ENCODE measurements around the gene USF1. TPM values are rescaled to one million over a fixed set of nuclear protein-coding genes. Genes with fewer than 3 reads are reported as not detected.
A peak's percentile ranks its signal among the peaks of the same experiment; 100 is the strongest.

The USF1 gene
- total and polyA plus RNA-seq, 2 donors from 2014 or later = 48.7 to 56.1 TPM

GRCh38 chr1:161069731-161070270 lies 24.0 kb upstream of the USF1 start, which contains the start of gene ARHGAP30:
ARHGAP30 (minus strand) TSS chr1:161069891; CDS start chr1:161069624, 267 bp downstream.
- H3K27ac ChIP-seq (ENCODE audit: low read depth in 2 of 2, low read length in 2 of 2) = peak within 1 kb of the TSS in 1 of 2 donors; percentile 54
- FAIRE-seq (no peak), DNase-seq (peak in 1 of 5 donors; percentile 87)
- H3K4me3 ChIP-seq (ENCODE audit: low read length in 3 of 3) = peak within 1 kb of the TSS in 2 of 3 donors; percentile 13 to 38
- H3K9me3 ChIP-seq (ENCODE audit: control insufficient read depth in 2 of 3, insufficient read depth in 1 of 3, low read length in 3 of 3) = no peaks in the 10 kb centered on the region
- TF ChIP-seq CTCF (IDR thresholded peaks at IDR 0.05; ENCODE audit: borderline replicate concordance, extremely low read depth, insufficient read depth) = no peak
- H3K9ac ChIP-seq (ENCODE audit: low read length in 3 of 3) = no peak within 1 kb of the TSS
- H3K27me3 ChIP-seq (ENCODE audit: control insufficient read depth, insufficient read depth, low read length) = no peaks in the 10 kb centered on the region
- no peaks in the 10 kb centered on the region for H3K4me1 ChIP-seq (ENCODE audit: control insufficient read depth in 2 of 3, insufficient read depth in 2 of 3, low read depth in 1 of 3, low read length in 3 of 3)
- intact Hi-C loops (cut with DNase I) = no loop called here
- no peaks in the 10 kb centered on the region for H3K36me3 ChIP-seq (ENCODE audit: control insufficient read depth in 2 of 3, insufficient read depth in 3 of 3, low read length in 3 of 3)

GRCh38 chr1:161069241-161069640 lies 23.5 kb upstream of the USF1 start:
- Histone ChIP-seq H3K9me3 (ENCODE audit: control insufficient read depth in 2 of 3, insufficient read depth in 1 of 3, low read length in 3 of 3) (no peaks in the 10 kb centered on the region), H3K27me3 (ENCODE audit: control insufficient read depth, insufficient read depth, low read length) (no peaks in the 10 kb centered on the region), H3K4me1 (ENCODE audit: control insufficient read depth in 2 of 3, insufficient read depth in 2 of 3, low read depth in 1 of 3, low read length in 3 of 3) (no peaks in the 10 kb centered on the region), H3K9ac (ENCODE audit: low read length in 3 of 3) (no peak overlapping the region), H3K36me3 (ENCODE audit: control insufficient read depth in 2 of 3, insufficient read depth in 3 of 3, low read length in 3 of 3) (no peaks in the 10 kb centered on the region), H3K4me3 (ENCODE audit: low read length in 3 of 3) (peak overlapping the region in 2 of 3 donors; percentile 13 to 38), H3K27ac (ENCODE audit: low read depth in 2 of 2, low read length in 2 of 2) (peak overlapping the region in 1 of 2 donors; percentile 54)
- no peak for TF ChIP-seq CTCF (IDR thresholded peaks at IDR 0.05; ENCODE audit: borderline replicate concordance, extremely low read depth, insufficient read depth)
- FAIRE-seq = no peak
- no peak for DNase-seq
- intact Hi-C loops (cut with DNase I) = no loop called here

- Histone ChIP-seq H3K27me3 (ENCODE audit: control insufficient read depth, insufficient read depth, low read length) (no peaks in the 10 kb centered on the region), H3K27ac (ENCODE audit: low read depth in 2 of 2, low read length in 2 of 2) (peak overlapping the region in 1 of 2 donors; percentile 54), H3K36me3 (ENCODE audit: control insufficient read depth in 2 of 3, insufficient read depth in 3 of 3, low read length in 3 of 3) (no peaks in the 10 kb centered on the region), H3K4me3 (ENCODE audit: low read length in 3 of 3) (peak overlapping the region in 2 of 3 donors; percentile 13 to 38), H3K9ac (ENCODE audit: low read length in 3 of 3) (no peak overlapping the region), H3K9me3 (ENCODE audit: control insufficient read depth in 2 of 3, insufficient read depth in 1 of 3, low read length in 3 of 3) (no peaks in the 10 kb centered on the region), H3K4me1 (ENCODE audit: control insufficient read depth in 2 of 3, insufficient read depth in 2 of 3, low read depth in 1 of 3, low read length in 3 of 3) (no peaks in the 10 kb centered on the region)
- intact Hi-C loops (cut with DNase I) = no loop called here
- TF ChIP-seq CTCF (IDR thresholded peaks at IDR 0.05; ENCODE audit: borderline replicate concordance, extremely low read depth, insufficient read depth) = no peak
- peak in 2 of 5 donors; percentile 20 to 85 for DNase-seq
- no peak for FAIRE-seq
These were observed 22.8 kb upstream of the USF1 start for GRCh38 chr1:161068306-161069234.

Data from kidney (tissue), 14 donors.